Astrocyte (in vitro differentiated cells and primary cell): ENCODE data around the gene TMEM129. TPM values are rescaled to one million over a fixed set of nuclear protein-coding genes. Genes with fewer than 3 reads are reported as not detected.
A peak's percentile ranks its signal among the peaks of the same experiment; 100 is the strongest.

ENCODE experiments used
- DNase-seq: peaks from one replicate; pipeline ENCODE4 v3.0.0-alpha.2; 2010; ENCODE audit warnings: low read depth
- FAIRE-seq: peaks from 2 replicates; lab custom pipeline; 2011; peaks lifted over from hg19 to GRCh38; lab: Jason Lieb, UNC
- H2AFZ ChIP-seq: 2 replicates; pipeline ENCODE4 v1.6.0; 2012; ENCODE audit warnings: low read depth, low read length, inconsistent platforms
- H3K27ac ChIP-seq: 2 replicates; pipeline ENCODE4 v1.5.1; 2011; ENCODE audit warnings: low read depth, low read length, inconsistent platforms
- H3K27me3 ChIP-seq: 2 replicates; pipeline ENCODE4 v1.6.0; 2011; ENCODE audit warnings: low read length, inconsistent platforms; ENCODE audit not compliant: insufficient read depth
- H3K36me3 ChIP-seq: 2 replicates; pipeline ENCODE4 v1.5.1; 2011; ENCODE audit warnings: low read length, inconsistent platforms; ENCODE audit not compliant: insufficient read depth
- H3K4me1 ChIP-seq: 2 replicates; pipeline ENCODE4 v1.5.1; 2011; ENCODE audit warnings: low read length, inconsistent platforms; ENCODE audit not compliant: insufficient read depth
- H3K4me2 ChIP-seq: 2 replicates; pipeline ENCODE4 v1.6.0; 2012; ENCODE audit warnings: low read length, inconsistent platforms
- H3K4me3 ChIP-seq: 2 replicates; pipeline ENCODE4 v1.5.1; 2011; ENCODE audit warnings: low read depth, mild to moderate bottlenecking, low read length, inconsistent platforms; ENCODE audit not compliant: insufficient read depth
- H3K79me2 ChIP-seq: 2 replicates; pipeline ENCODE4 v1.6.0; 2012; ENCODE audit warnings: mild to moderate bottlenecking, low read length, inconsistent platforms; ENCODE audit not compliant: insufficient read depth
- H3K9ac ChIP-seq: 2 replicates; pipeline ENCODE4 v1.6.0; 2012; ENCODE audit warnings: mild to moderate bottlenecking, low read length, inconsistent platforms
- H3K9me3 ChIP-seq: 2 replicates; pipeline ENCODE4 v1.5.1; 2012; ENCODE audit warnings: low read depth, mild to moderate bottlenecking, low read length, inconsistent platforms; ENCODE audit not compliant: insufficient read depth
- H4K20me1 ChIP-seq: 2 replicates; pipeline ENCODE4 v1.6.0; 2012; ENCODE audit warnings: low read length, inconsistent platforms; ENCODE audit not compliant: insufficient read depth
- H3K27ac Mint-ChIP-seq: one replicate; pipeline ENCODE4 v1.8.0; 2021; ENCODE audit warnings: mild to moderate bottlenecking, mixed read lengths; ENCODE audit not compliant: unreplicated experiment
- H3K27me3 Mint-ChIP-seq: one replicate; pipeline ENCODE4 v1.8.0; 2021; ENCODE audit warnings: low read depth, mixed read lengths; ENCODE audit not compliant: unreplicated experiment
- H3K36me3 Mint-ChIP-seq: one replicate; pipeline ENCODE4 v1.8.0; 2021; ENCODE audit warnings: low read depth, mixed read lengths; ENCODE audit not compliant: unreplicated experiment
- H3K4me1 Mint-ChIP-seq: one replicate; pipeline ENCODE4 v1.8.0; 2021; ENCODE audit warnings: low read depth, mixed read lengths; ENCODE audit not compliant: unreplicated experiment
- H3K4me3 Mint-ChIP-seq: one replicate; pipeline ENCODE4 v1.8.0; 2021; ENCODE audit warnings: mild to moderate bottlenecking, moderate library complexity, mixed read lengths; ENCODE audit not compliant: unreplicated experiment
- H3K9me3 Mint-ChIP-seq: one replicate; pipeline ENCODE4 v1.8.0; 2021; ENCODE audit warnings: mild to moderate bottlenecking, mixed read lengths; ENCODE audit not compliant: unreplicated experiment
- CTCF ChIP-seq: IDR thresholded peaks from 2 replicates; pipeline ENCODE4 v1.5.1; 2011; ENCODE audit warnings: low read depth, mild to moderate bottlenecking, inconsistent platforms, low read length, moderate library complexity; ENCODE audit not compliant: insufficient read depth
- EZH2 ChIP-seq: IDR thresholded peaks from 2 replicates; pipeline ENCODE4 v1.6.1; 2012; ENCODE audit warnings: mild to moderate bottlenecking, low read length, inconsistent platforms; ENCODE audit not compliant: insufficient read depth
- total RNA-seq: library from RNA; stranded (reverse); gene quantifications from 2 replicates; pipeline ENCODE4 v1.2.1, GENCODE V29; 2021

TMEM129 gene
- total RNA-seq, 1 donor from 2014 or later, result 26.8 TPM

DNA sequence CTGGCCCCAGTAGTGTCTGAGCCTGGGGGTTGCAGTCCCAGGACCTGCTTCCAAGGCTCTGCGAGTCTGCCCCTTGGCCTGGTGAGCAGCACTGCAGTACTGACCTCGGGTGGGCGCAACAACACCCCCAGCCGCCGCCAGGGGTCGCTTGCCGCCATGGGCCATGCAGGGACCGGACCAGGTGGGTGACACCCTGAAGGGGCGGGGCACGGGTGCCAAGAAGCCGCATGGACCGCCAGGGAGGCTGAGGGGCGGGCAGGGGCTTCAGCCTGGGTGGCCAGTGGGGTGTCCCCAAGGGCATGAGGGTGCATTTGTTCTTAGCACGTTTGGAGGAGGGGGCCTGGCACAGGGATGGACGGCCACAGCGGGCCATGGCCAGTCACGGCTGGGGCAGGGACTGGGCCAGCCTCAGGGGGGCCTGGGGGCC, 25.2 kb upstream of the TMEM129 start:
- no peak overlapping the region for H2AFZ ChIP-seq
- H3K4me1 ChIP-seq, result no peaks in the 10 kb centered on the region
- peaks cover 5% of the 10 kb centered on the region for H4K20me1 ChIP-seq
- H3K36me3 Mint-ChIP-seq, result peaks cover 9% of the 10 kb centered on the region
- no peak overlapping the region for H3K9ac ChIP-seq
- H3K27me3 ChIP-seq, result no peaks in the 10 kb centered on the region
- no peaks in the 10 kb centered on the region for H3K27me3 Mint-ChIP-seq
- H3K79me2 ChIP-seq, result no peaks in the 10 kb centered on the region
- no peak overlapping the region for H3K4me3 ChIP-seq
- no peak for TF ChIP-seq EZH2
- TF ChIP-seq CTCF, result peak; percentile 58
- H3K36me3 ChIP-seq, result no peaks in the 10 kb centered on the region
- no peaks in the 10 kb centered on the region for H3K9me3 ChIP-seq
- H3K4me3 Mint-ChIP-seq, result no peak overlapping the region
- no peaks in the 10 kb centered on the region for H3K9me3 Mint-ChIP-seq
- H3K27ac ChIP-seq, result no peak overlapping the region
- no peak for FAIRE-seq
- H3K27ac Mint-ChIP-seq, result no peak overlapping the region
- no peaks in the 10 kb centered on the region for H3K4me1 Mint-ChIP-seq
- H3K4me2 ChIP-seq, result no peak overlapping the region
- peak; percentile 19 for DNase-seq

DNA sequence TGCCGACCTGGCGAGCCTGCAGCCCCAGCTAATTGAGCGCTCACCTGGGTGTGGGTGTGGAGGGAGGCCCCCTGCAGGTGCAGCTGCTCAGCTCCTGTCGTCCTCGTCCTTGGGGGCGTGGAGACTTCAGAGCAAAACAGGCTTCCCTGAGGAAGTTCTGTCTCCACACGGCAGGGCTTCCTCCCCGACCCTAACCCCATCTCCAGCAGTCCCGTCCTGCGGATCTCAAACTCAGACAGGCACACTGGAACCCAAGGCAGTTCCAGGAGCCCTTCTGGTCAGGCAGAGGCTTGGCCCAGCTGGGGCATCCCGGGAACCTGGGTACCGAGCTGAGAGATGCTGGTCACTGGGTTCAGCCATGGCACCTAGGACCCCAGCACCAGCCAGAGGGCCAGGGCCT, 24.6 kb upstream of the TMEM129 start:
- FAIRE-seq, result no peak

DNA sequence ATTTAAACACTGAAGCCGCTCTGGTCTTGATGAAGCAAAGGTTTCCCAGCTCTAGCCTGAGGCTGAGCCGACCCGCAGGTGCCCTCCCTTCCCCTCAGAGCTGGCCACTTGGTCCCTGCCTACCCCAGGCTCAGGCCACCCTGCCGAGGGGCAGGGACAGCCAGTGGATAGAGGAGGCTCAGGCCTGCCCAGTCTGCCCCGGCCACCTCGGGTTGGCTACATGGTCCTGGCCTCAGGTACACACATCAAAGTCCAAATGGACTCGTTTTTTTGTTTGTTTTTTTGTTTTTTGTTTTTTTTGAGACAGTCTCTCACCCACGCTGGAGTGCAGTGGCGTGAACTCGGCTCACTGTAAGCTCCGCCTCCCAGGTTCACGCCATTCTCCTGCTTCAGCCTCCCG, 24.0 kb upstream of the TMEM129 start:
- H3K27ac ChIP-seq, result no peak overlapping the region
- H3K9ac ChIP-seq, result no peak overlapping the region
- peaks cover 14% of the 10 kb centered on the region for H3K36me3 Mint-ChIP-seq
- H3K4me3 Mint-ChIP-seq, result no peak overlapping the region
- no peaks in the 10 kb centered on the region for H3K4me1 Mint-ChIP-seq
- H3K79me2 ChIP-seq, result no peaks in the 10 kb centered on the region
- no peaks in the 10 kb centered on the region for H3K4me1 ChIP-seq
- H2AFZ ChIP-seq, result no peak overlapping the region
- H3K4me3 ChIP-seq, result no peak overlapping the region
- FAIRE-seq, result no peak
- no peak overlapping the region for H3K27ac Mint-ChIP-seq
- no peaks in the 10 kb centered on the region for H3K9me3 Mint-ChIP-seq
- H4K20me1 ChIP-seq, result peaks cover 5% of the 10 kb centered on the region
- no peak overlapping the region for H3K4me2 ChIP-seq
- H3K36me3 ChIP-seq, result peaks cover 3% of the 10 kb centered on the region
- H3K27me3 Mint-ChIP-seq, result no peaks in the 10 kb centered on the region
- no peaks in the 10 kb centered on the region for H3K27me3 ChIP-seq
- TF ChIP-seq CTCF (no peak), EZH2 (no peak)
- DNase-seq, result no peak
- H3K9me3 ChIP-seq, result no peaks in the 10 kb centered on the region

More for the DNA sequence above, 24.6 kb upstream of the TMEM129 start:
- Histone ChIP-seq H3K79me2 (no peaks in the 10 kb centered on the region), H4K20me1 (peaks cover 5% of the 10 kb centered on the region), H2AFZ (no peak overlapping the region), H3K9me3 (no peaks in the 10 kb centered on the region), H3K4me3 (no peak overlapping the region), H3K9ac (no peak overlapping the region), H3K27ac (no peak overlapping the region), H3K4me1 (no peaks in the 10 kb centered on the region), H3K27me3 (no peaks in the 10 kb centered on the region), H3K36me3 (peaks cover 3% of the 10 kb centered on the region), H3K4me2 (no peak overlapping the region)
- H3K27me3 Mint-ChIP-seq, result no peaks in the 10 kb centered on the region
- H3K4me3 Mint-ChIP-seq, result no peak overlapping the region
- H3K9me3 Mint-ChIP-seq, result no peaks in the 10 kb centered on the region
- TF ChIP-seq CTCF, result no peak
- no peak for DNase-seq
- H3K27ac Mint-ChIP-seq, result no peak overlapping the region
- H3K36me3 Mint-ChIP-seq, result peaks cover 12% of the 10 kb centered on the region
- no peaks in the 10 kb centered on the region for H3K4me1 Mint-ChIP-seq
